ENCODE results near the gene ZNF683. TPM values are rescaled to one million over a fixed set of nuclear protein-coding genes. Genes with fewer than 3 reads are reported as not detected.
A peak's percentile ranks its signal among the peaks of the same experiment; 100 is the strongest.

Gene ZNF683
- total RNA-seq, 6 donors from 2014 or later = 0.30 to 1.3 (median 0.72) TPM; not detected in 1

DNA sequence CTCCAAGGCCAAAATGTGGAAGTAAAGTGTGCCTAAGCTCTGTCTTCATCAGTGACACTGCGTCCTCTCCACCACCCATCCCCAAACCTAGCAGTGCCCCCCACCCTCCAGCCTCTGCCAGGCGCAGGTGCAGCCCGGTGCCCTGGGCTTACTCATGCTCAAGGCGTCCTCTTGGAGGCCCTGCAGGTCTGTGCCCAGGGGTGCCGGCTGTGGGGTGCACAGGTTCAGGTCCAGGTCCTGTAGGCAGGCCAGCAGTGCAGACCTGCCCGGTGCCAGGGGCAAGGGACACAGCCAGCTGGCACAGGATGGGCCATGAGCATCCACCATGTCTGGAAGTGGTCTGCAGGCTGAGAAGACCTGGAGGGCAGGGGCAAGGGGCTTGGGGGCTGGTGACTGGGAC, 5.1 kb downstream of the ZNF683 start:
- 60 to 98% methylated on average over 1 to 6 of the region's 6 CpGs for WGBS, 2 donors
- TF ChIP-seq, protein P1, sequence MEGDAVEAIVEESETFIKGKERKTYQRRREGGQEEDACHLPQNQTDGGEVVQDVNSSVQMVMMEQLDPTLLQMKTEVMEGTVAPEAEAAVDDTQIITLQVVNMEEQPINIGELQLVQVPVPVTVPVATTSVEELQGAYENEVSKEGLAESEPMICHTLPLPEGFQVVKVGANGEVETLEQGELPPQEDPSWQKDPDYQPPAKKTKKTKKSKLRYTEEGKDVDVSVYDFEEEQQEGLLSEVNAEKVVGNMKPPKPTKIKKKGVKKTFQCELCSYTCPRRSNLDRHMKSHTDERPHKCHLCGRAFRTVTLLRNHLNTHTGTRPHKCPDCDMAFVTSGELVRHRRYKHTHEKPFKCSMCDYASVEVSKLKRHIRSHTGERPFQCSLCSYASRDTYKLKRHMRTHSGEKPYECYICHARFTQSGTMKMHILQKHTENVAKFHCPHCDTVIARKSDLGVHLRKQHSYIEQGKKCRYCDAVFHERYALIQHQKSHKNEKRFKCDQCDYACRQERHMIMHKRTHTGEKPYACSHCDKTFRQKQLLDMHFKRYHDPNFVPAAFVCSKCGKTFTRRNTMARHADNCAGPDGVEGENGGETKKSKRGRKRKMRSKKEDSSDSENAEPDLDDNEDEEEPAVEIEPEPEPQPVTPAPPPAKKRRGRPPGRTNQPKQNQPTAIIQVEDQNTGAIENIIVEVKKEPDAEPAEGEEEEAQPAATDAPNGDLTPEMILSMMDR (IDR thresholded peaks at IDR 0.05) = no peak
- TF ChIP-seq EP300 (IDR thresholded peaks at IDR 0.05) (no peak), POLR2A (IDR thresholded peaks at IDR 0.05) (no peak), POLR2AphosphoS5 (IDR thresholded peaks at IDR 0.05) (no peak)
- no peaks in the 10 kb centered on the region for H3K27me3 ChIP-seq
- DNase-seq (no peak), ATAC-seq (ENCODE audit: low FRiP score in 2 of 2) (peak in 1 of 2 donors; percentile 7)
- no peaks in the 10 kb centered on the region for H3K9me3 ChIP-seq
- H3K4me3 ChIP-seq = no peak overlapping the region
- H3K27ac ChIP-seq = no peak overlapping the region
- no peaks in the 10 kb centered on the region for H3K36me3 ChIP-seq
- H3K4me1 ChIP-seq = peaks cover 0 to 7% (median 0%) of the 10 kb centered on the region in 4 donors

GRCh38 chr1:26364956-26365355, 7.6 kb downstream of the ZNF683 start:
- TF ChIP-seq POLR2AphosphoS5 (IDR thresholded peaks at IDR 0.05) = no peak
- no peak for TF ChIP-seq EP300 (IDR thresholded peaks at IDR 0.05)
- no peak for TF ChIP-seq POLR2A (IDR thresholded peaks at IDR 0.05)
- TF ChIP-seq, protein P1 (IDR thresholded peaks at IDR 0.05) = no peak
- ATAC-seq (ENCODE audit: low FRiP score in 2 of 2) (no peak), DNase-seq (no peak)
- H3K4me3 ChIP-seq = no peak overlapping the region
- no peak overlapping the region for H3K27ac ChIP-seq
- peaks cover 8 to 16% (median 11%) of the 10 kb centered on the region in 4 donors for H3K4me1 ChIP-seq
- H3K36me3 ChIP-seq = no peaks in the 10 kb centered on the region
- WGBS, 2 donors = 28 to 43% methylated on average over 9 of the region's 9 CpGs
- H3K9me3 ChIP-seq = no peaks in the 10 kb centered on the region
- peaks cover 0 to 19% (median 11%) of the 10 kb centered on the region in 4 donors for H3K27me3 ChIP-seq

DNA sequence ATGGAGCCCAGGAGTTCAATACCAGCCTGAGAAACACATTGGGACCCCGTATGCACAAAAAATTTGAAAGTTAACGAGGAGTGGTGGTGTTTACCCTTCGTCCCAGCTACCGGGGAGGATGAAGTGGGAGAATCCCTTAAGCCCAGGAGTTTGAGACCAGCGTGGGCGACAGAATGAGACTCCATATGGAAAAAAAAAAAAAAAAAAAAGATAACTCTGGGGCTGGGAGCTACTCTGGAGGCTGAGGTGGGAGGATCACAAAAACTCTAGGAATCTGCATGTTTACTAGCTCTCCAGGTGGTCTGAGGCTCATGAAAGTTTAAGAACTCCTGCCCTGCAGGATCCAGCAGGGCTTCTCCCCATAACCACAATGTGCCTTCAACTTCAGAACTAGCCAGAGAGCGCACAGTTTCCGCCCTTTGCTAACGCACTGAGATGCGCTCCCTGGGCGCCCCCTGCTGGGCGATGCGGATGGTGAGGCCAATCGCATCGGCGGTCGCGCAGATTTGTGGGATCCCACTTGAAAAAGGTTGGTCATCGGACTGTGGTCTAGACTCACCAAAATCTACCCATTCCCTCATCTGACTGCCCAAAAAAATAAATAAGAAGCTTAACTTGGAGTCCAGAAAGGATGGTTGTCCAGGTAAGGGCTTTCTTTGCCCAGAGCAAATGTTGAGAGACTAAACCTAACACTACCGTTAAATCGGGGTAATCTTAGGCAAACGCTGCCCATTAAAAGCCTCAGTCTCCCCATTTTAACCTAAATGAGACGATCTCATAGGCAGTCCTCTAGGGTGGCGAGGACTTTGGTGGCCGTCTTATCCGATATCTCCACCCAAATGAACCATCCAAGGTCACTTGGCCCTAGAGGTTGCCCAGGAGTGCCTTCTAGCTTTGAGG, 8.8 kb downstream of the ZNF683 start:
- DNase-seq (peak; percentile 81 to 97), ATAC-seq (ENCODE audit: low FRiP score in 2 of 2) (peak; percentile 62 to 88)
- H3K36me3 ChIP-seq = no peaks in the 10 kb centered on the region
- H3K9me3 ChIP-seq = no peaks in the 10 kb centered on the region
- no peak overlapping the region for H3K4me3 ChIP-seq
- no peak for TF ChIP-seq EP300 (IDR thresholded peaks at IDR 0.05)
- TF ChIP-seq, protein P1 (IDR thresholded peaks at IDR 0.05) = peak; percentile 81 to 91 (median 88)
- 31 to 35% methylated on average over 24 to 26 of the region's 26 CpGs for WGBS, 2 donors
- no peak overlapping the region for H3K27ac ChIP-seq
- H3K27me3 ChIP-seq = peaks cover 0 to 22% (median 12%) of the 10 kb centered on the region in 4 donors
- peaks cover 10 to 18% (median 11%) of the 10 kb centered on the region in 4 donors for H3K4me1 ChIP-seq

DNA sequence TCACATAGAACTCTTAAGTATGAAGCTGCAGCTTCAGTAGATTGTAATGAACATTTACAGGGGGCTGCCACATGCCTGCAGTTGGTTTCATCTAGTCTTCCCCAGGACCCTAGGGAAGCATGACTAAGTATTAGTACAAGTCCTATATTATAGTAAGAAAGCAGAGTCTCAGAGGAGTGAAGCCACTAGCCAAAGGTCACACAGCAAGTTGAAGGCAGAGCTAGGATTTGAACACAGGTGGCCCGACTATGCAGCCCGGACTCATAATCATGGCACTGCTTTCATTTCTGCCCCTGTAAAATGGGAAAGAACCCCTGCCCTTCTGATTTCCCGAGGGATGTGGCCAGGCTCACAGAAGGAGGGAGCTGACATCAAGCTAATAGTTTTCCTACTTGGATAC, 10.2 kb downstream of the ZNF683 start:
- TF ChIP-seq POLR2A (IDR thresholded peaks at IDR 0.05) (no peak), EP300 (IDR thresholded peaks at IDR 0.05) (no peak), POLR2AphosphoS5 (IDR thresholded peaks at IDR 0.05) (no peak)
- TF ChIP-seq, protein P1 (IDR thresholded peaks at IDR 0.05) = no peak
- Histone ChIP-seq H3K4me1 (peaks cover 10 to 18% (median 11%) of the 10 kb centered on the region in 4 donors), H3K9me3 (no peaks in the 10 kb centered on the region), H3K36me3 (no peaks in the 10 kb centered on the region), H3K27ac (no peak overlapping the region), H3K4me3 (no peak overlapping the region), H3K27me3 (peaks cover 0 to 22% (median 12%) of the 10 kb centered on the region in 4 donors)
- ATAC-seq (ENCODE audit: low FRiP score in 2 of 2) = no peak
- no peak for DNase-seq
- 92 to 100% methylated on average over 3 of the region's 3 CpGs for WGBS, 2 donors

Measured in upper lobe of left lung (tissue), 6 donors.